Non-pigmented ciliary epithelial cell (primary cell): ENCODE results near the gene PPT1.
A peak's percentile ranks its signal among the peaks of the same experiment; 100 is the strongest.

ENCODE experiments used
- DNase-seq: peaks from one replicate; pipeline ENCODE4 v3.0.0-alpha.2; 2010; ENCODE audit warnings: low read depth

The PPT1 gene

DNA sequence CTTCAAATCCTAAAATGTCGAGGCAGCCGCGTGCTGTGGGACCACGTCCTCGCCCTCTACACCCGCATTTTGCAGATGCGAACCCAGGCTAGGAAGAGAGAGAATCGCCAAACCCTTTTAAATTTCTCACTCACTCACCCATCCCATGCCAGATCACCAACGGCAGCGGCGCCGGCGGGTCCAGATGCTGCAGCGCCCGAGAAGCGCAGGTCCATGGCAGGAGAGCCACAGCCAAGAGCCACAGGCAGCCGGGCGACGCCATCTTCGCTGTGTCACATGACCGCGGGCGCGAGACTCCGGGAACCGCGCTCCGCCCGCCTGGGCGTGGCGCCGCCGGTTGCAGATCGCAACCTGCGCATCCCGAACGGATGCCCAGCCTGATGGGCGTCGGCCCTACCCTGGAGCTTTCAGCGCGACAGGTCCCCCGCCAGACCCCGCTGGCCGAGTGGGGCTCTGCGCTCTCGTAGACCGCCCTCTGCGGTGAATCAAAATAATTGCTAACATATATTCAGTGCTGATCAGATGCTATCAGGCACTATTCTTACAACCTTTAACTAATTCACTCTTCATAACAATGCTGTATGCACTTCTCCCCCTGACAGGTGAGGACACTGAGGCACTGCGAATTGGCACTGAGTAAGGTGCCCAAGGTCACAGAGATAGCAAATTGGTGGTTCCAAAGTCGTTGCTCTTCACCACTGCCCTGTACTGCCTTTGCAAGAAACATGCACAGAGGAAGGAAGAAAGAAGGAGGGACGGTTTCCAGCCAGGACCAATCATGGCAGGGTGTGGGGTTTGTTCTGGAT is at the start of gene PPT1:
PPT1 (minus strand) TSS at position 276 of the 806 bp plus-strand sequence; CDS start at position 262, 14 bp downstream.
- DNase-seq = no peak

DNA sequence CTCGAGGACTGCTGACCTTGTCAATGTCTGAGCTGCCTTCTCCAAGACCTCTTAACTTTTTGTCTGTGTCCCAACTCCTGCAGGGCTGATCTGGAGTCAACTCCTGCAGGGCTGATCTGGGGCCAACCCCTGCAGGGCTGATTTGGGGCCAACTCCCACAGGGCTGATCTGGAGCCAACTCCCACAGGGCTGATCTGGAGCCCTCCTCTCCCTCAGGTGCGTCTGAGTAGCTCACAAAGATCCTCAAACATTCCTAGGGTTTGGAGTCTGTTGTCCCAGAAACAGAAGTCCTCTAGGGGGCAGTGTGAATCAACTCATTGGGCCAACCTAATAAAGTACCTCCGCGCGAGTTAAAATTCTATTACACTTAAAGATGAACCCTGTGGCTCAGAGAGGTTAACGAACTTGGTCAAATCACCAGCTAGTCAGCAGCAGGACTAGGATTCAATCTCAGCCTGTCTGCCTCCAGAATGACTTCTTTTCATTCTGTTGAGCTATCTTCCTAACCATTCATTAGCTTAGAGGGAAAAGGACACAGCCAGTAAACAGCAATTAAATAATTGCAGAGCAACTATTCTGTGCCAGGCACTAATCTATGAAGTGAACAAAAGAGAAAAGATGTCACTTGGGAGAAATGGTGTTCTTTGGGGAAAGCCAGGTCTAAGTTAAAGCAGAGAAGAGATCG is 47.0 kb upstream of the PPT1 start:
- DNase-seq = peak; percentile 31

DNA sequence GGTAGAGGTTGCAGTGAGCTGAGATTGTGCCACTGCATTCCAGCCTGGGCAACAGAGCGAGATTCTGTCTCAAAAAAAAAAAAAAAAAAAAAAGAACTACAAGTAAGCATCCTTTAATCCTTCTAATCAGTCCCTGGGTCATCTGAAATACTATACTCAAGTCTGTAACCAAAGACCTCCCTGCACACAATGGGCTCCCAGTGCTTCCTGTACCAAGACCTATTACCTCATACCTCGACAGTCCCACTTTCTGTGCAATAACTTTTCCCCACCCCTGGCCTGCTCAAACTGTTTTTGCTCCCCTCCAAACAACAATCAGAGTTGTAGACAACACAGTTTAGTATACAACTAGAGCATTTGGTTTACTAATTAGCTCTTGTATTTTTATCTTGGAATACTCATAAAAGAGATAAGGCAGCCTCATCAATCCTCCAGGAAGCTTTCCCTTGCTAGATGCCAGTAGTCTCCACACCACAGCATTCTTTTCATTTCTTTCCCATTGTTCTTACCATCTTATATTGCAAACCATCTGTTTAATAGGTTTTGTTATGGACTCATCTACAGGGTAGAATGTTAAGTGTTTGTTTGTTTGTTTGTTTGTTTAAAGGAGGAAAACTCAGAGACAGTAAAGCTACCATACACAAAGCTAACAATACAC is 45.0 kb upstream of the PPT1 start:
- no peak for DNase-seq

DNA sequence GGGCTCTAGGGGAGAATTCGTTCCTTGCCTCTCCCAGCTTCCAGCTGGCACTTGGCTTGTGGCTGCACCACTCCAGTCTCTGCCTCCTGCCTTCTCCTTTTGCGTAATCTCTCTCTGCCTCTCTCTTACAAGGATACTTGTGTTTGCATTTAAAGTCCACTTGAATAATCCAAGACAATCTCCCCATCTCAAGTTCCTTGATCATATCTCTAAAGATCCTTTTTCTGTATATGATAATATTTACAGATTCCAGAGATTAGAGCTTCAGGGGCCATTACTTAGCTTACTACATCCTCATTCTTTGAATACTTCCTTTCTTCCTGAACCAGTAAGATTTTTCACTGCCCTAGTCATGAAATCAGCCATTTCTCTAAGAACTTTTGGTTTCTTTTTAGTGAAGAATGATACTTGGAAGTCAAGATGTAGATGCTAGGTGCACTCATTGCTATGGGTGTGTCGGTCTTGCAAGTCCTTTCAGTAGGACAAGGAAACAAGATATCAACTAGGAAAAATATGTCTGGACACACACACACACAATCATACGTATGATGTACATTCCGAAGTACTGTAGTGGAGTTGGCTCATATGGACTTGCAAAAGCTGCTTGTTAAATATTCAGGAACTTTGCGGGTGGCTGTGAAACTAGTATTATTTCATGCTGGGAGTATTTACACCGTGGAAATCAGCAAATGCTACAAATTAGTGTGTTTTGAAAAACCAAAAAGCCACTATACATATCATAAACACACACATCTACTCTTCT is 43.3 kb upstream of the PPT1 start:
- peak; percentile 30 for DNase-seq

DNA sequence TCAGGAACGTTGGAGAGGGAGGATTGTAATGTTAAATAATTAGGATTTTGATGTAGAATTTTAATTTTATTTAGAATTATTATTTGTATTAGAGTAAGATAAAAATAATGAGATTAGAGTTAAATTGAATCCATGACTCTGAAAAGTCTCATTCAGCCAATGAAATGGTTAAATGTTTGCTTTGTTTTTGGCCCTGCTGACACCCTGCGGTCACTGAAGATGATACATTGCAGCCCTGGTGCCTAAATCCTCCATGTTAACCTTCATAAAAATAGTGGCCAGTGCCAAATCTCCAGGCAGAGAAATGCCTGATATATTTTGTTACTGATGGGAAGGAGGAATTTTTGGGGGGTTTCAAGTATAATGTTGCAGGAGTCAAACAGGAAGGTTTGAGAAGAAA is 36.8 kb upstream of the PPT1 start:
- no peak for DNase-seq

DNA sequence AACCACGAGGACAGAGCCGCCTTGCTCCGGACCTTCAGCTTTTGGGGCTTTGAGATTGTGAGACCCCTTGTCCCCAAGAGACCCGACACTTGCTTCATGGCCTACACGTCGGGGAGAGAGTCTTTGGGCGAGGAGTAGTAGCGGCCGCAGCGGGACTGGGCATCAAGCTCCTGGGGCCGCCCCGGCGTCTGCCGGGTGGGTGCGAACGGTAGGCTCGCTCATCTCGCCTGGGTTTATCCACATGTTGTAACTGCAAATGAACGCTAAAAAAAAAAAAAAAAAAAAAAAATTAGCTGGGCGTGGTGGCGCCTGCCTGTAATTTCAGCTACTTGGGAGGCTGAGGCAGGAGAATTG is 36.2 kb upstream of the PPT1 start:
- no peak for DNase-seq

DNA sequence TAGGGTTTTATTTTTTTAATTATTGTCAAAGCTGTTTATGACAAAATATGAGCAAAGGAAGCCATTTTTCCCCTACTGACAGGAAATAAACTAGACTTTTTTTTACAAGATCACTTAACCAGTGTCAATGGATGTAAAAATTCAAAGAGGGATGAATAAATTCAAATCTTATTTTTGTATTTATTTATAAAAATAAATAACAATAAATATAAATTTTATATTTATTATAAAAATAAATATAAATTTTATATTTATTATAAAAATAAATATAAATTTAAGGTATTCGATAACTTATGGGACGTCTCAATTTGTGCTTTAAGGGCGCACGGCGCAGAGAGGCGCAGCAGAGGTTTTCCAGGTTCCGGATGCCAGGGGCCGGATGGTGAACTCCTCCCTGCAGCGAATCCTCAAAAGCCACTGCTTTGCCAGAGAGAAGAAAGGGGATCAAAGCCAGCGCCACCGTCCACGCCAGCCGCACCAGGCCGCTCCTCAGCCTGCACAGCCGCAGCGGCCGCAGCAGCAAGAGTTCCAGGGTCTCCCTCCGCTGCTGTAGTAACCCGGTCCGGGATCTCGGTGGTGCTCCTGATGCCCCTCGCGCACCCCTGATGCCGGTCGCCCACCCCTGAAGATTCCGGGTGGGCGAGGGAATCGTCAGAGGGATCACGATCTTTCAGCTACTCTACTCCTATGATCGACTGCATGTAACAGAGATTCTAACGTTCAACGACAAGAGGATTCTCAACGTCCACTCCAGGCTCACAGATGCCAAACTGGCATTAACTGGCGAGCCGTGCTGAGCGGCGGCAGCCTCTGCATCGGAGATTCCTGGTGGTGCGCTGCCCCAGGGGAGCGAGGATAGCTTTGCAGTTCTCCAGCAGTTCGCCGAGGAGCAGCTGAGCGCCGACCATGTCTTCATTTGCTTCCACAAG is 35.6 kb upstream of the PPT1 start:
- no peak for DNase-seq

DNA sequence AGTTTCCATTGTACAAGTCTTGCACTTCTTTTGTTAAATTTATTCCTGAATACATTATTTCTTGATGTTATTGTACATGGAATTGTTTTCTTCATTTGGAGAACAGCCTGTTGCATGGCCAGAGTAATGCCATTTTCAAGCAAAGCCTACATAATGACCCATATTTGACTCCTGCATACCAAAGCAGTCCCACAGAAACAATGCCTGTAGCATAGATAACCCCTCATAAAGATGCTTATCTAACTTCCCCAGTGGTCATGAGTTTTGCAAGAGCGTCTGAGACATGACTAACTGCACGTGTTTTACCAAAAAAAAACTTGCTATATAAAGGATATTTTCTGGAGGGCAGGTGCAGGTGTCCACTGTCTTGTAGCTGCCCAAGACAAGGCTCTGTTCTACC is 33.8 kb upstream of the PPT1 start:
- DNase-seq = no peak

DNA sequence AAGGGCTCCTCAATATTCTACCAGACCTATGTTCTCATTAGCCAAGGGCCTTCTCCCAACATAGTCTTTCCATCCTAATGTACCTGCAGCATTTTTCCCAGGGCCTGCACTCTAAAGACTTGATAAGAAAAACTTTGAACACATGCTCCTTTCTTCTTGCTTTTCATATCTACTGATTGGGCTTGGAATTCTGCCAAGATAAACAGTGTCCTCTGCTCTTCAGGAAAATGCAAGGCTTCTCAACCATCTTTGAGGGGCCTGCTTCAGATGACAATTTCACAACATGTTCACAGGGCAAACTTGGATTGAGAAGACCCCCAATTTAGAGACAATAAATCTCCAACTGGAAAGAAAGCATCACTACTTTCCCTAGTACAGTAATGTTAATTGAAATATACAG is 25.8 kb upstream of the PPT1 start:
- no peak for DNase-seq

DNA sequence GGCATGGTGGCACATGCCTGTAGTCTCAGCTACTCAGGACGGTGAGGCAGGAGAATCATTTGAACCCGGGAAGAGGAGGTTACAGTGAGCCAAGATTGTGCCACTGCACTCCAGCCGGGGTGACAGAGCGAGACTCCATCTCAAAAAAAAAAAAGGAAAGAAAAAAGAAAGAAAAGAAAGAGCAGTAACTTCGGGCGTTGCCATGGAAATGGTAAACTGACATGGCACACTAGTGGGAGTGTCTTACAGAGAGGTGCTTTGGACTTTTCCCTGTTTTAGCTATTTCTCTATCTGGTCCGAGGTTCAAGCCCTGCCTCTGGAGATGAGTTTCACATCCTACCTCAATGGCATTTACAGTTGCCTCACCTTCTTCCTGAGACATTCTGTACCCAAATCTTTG is 23.1 kb upstream of the PPT1 start:
- no peak for DNase-seq

DNA sequence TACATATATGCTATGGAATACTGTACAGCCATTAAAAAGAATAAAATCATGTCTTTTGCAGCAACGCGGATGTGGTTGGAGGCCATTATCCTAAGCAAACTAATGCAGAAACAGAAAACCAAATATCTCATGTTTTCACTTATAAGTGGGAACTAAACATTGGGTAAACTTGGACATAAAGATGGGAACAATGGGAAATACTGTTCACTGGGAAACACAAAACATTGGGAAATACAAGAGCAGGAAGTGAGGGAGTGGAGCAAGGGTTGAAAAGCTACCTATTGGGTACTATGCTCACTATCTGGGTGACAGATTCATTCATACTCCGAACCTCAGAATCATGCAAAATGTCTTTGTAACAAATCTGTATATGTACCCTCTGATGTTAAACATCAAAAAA is 17.3 kb upstream of the PPT1 start:
- no peak for DNase-seq

DNA sequence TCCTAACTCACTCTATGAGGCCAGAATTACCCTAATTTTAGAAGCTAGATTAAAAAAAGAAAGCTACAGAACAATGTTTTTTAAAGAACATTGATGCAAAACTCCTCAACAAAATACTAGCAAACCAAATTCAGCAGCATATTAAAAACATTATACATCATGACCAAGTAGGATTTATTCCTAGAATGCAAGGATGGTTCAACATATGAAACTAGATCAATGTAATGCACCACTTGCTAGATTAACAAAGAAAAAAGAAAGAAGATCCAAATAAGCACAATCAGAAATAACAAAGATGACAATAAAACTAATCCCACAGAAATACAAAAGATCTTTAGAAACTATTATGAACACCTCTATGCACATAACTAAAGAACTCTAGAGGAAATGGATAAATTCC is 13.3 kb upstream of the PPT1 start:
- DNase-seq = no peak

DNA sequence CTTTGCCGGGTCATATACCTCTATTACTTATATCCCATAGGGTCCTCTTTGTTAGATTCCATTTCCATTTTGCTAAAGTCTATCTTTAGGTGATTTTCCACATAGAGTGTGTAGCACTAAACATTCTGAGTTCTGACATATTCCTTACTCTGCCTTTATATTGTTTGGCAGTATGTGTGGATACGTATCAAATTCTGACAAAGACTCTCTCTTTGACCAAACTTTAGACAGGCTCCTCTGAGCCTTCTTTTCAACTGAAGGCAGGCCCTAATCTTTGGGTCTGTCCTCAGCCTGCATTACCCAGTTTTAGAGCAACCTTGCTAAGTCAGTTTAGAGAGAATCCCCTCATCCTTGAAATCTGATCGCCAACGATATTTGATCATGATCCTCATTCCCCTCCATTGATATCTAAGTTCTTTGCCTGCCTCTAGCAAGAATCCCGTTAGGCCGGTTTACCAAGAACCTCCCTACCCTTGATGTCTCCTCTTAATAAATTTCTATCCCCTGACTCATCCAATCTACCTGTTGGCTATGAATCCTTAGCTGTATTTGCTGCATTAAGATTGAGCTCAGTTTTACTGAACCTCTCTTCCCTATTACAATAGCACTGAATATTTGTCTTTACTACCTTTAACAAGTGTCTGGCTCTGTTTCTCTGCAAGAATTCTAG is 10.4 kb upstream of the PPT1 start:
- DNase-seq = no peak

DNA sequence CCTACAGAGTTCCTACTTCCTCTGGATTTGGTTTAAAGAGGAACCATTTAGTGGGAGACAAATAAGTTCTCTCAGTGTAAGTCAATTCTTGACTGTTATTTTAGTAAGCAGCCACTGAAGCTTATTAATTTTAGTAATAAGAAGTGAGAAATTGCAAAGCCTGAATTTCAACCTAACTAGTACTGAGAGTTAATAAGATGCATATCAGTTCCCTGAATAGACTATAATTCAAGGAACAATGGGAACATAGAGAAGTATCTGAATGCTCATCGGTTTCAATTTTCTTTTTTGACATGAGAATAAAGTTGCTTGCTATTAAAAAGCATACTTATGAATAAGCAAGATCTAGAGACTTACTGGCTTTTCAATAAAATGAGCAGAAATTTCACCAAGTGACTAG is 8.0 kb upstream of the PPT1 start:
- no peak for DNase-seq

DNA sequence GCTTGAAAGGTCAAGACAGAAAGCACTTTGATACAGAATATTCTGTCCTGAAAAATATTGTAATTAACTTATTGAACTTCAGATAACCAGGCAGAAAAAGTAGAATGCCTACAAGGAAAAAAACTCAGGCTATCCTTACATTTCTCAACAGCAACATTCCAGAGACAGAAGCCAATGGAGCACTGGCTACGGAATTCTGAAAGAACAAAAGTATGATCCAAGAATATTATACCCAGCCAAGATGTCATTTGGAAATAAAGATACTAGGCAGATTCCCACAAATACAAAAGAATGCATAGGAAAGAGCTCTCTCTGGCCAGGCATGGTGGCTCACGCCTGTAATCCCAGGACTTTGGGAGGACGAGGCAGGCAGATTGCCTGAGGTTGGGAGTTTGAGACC is 5.8 kb upstream of the PPT1 start:
- no peak for DNase-seq

DNA sequence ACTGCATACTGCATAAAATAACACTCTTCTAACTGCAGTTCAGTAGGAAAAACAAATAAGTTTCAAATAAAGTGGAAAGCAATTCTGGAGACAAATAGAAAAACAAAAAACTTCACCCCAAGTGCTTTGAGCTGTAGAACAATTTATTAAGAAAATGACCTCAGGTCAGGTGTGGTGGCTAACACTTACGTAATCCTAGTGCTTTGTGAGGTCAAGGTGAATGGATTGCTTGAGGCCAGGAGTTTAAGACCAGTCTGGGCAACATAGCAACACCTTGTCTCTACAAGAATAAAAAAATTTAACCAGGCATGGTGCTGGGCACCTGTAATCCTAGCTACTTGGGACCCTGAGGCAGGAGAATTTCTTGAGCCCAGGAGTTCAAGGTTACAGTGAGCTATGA is 5.0 kb upstream of the PPT1 start:
- no peak for DNase-seq

DNA sequence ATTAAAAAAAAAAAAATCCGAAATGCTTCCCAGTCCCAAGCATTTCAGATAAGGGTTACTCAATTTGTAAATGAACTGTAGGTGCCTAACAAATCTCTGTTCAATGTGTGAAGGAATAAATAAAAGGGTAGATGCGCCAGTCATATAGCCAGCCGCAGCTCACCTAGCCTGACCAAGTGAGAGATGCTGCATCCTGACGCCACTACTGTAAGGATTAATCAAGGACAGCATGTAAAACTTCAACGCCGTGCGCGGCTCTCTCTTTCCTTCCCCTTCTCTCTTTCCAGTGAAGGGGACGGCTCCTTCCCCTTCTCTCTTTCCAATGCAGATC is 441 bp downstream of the PPT1 start:
- DNase-seq = no peak

DNA sequence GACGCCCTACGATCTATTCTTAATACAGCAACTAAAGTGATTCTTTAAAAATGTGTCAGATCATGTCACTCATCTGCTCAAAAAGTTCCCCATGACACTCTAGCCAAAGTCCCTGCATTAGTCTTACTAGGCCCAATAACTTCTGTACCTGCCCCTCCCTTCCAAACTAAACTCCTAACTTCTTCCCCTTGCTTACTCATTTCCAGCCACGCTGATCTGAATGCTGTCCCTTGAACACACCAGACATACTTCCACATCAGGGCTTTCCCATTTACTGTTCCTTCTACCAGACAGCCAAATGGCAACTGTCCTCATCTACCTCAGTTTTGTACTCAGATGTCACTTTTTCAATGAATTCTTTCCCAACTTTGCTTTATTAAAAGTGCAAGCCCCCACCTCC is 1.2 kb downstream of the PPT1 start:
- no peak for DNase-seq

DNA sequence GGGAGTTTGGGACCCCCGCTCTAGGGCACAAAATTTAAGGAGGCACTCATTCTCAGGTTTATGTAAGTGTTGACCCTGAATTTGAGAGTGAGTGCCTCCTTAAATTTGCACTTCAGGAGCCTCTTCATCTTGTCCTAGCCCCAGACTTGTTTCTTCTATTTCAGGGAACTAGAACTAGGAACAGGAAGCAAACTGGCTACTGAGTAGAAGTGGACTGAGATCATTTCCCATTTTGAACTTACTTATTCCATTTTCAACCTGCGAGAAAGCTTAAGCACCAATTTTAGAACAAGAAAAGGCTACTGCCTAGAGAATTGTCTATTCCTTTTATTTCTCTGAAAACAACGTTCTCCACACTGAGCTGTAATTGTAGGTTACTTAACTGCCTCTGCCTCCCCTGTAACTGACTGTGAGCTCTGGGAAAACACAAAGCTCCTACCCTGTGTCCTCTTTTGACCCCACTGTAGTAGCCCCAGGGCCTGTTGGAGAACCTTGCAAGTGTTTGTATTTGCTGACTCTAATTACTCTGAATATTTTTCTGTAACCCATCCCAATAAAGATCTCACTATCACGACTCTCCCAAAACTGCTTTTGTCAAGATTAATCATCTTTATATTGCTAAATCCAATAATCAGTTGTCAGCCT is 2.5 kb downstream of the PPT1 start:
- DNase-seq = no peak
